ENCODE measurements around the gene JAG1.

JAG1 gene

GRCh38 chr20:10641893-10642292 is 31.9 kb downstream of the JAG1 start:
- Histone ChIP-seq H3K27me3 (ENCODE audit: insufficient read depth, low read length, poor library complexity) (no peaks in the 10 kb centered on the region), H4K20me1 (ENCODE audit: insufficient read depth, low read length) (no peaks in the 10 kb centered on the region), H3K4me1 (ENCODE audit: insufficient read depth, low read length) (no peaks in the 10 kb centered on the region), H3K9ac (ENCODE audit: low read depth, low read length) (no peak overlapping the region), H3K27ac (ENCODE audit: low read length) (no peak overlapping the region), H2AFZ (ENCODE audit: low read depth, low read length) (no peak overlapping the region), H3K4me3 (ENCODE audit: low read depth in 1 of 2, low read length in 2 of 2) (no peak overlapping the region), H3K4me2 (ENCODE audit: insufficient read depth, low read length) (no peak overlapping the region), H3K79me2 (ENCODE audit: insufficient read depth, low read length) (no peaks in the 10 kb centered on the region), H3K9me3 (ENCODE audit: insufficient read depth, low read length, severe bottlenecking) (no peaks in the 10 kb centered on the region), H3K36me3 (ENCODE audit: insufficient read depth, low read length) (no peaks in the 10 kb centered on the region)
- TF ChIP-seq EZH2 (IDR thresholded peaks at IDR 0.05; ENCODE audit: borderline replicate concordance, low read depth, low read length, severe bottlenecking) (no peak), CTCF (IDR thresholded peaks at IDR 0.05; ENCODE audit: borderline replicate concordance, extremely low read depth, low read length, poor library complexity, severe bottlenecking) (no peak)
- ATAC-seq (ENCODE audit: insufficient read depth, low read depth): no peak
- no peak for DNase-seq

DNA sequence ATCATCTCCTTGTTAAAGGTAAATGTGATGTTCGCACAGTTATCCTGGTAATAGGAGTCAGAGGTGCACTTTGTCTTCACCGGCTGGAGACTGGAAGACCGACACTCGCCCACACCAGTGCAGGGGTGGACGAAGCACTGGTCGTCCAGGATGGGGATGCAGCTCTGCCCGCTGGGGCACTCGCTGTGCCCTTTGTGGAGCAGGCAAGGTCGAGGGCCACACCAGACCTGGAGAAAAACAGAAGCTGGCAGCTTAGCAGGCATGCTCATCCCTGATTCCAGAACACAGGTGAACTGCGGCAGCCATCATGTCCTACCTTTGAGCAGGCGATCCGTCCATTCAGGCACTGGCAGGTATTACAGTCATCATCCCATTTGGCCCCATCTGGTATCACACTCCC is 32.3 kb downstream of the JAG1 start:
- H3K4me3 ChIP-seq (ENCODE audit: low read depth in 1 of 2, low read length in 2 of 2): no peak overlapping the region
- no peak for ATAC-seq (ENCODE audit: insufficient read depth, low read depth)
- H3K9me3 ChIP-seq (ENCODE audit: insufficient read depth, low read length, severe bottlenecking): no peaks in the 10 kb centered on the region
- no peaks in the 10 kb centered on the region for H4K20me1 ChIP-seq (ENCODE audit: insufficient read depth, low read length)
- no peak overlapping the region for H3K9ac ChIP-seq (ENCODE audit: low read depth, low read length)
- H3K27me3 ChIP-seq (ENCODE audit: insufficient read depth, low read length, poor library complexity): no peaks in the 10 kb centered on the region
- no peak overlapping the region for H3K4me2 ChIP-seq (ENCODE audit: insufficient read depth, low read length)
- H3K36me3 ChIP-seq (ENCODE audit: insufficient read depth, low read length): no peaks in the 10 kb centered on the region
- H3K4me1 ChIP-seq (ENCODE audit: insufficient read depth, low read length): no peaks in the 10 kb centered on the region
- DNase-seq: no peak
- TF ChIP-seq CTCF (IDR thresholded peaks at IDR 0.05; ENCODE audit: borderline replicate concordance, extremely low read depth, low read length, poor library complexity, severe bottlenecking) (no peak), EZH2 (IDR thresholded peaks at IDR 0.05; ENCODE audit: borderline replicate concordance, low read depth, low read length, severe bottlenecking) (no peak)
- no peak overlapping the region for H3K27ac ChIP-seq (ENCODE audit: low read length)
- no peak overlapping the region for H2AFZ ChIP-seq (ENCODE audit: low read depth, low read length)
- H3K79me2 ChIP-seq (ENCODE audit: insufficient read depth, low read length): no peaks in the 10 kb centered on the region

DNA sequence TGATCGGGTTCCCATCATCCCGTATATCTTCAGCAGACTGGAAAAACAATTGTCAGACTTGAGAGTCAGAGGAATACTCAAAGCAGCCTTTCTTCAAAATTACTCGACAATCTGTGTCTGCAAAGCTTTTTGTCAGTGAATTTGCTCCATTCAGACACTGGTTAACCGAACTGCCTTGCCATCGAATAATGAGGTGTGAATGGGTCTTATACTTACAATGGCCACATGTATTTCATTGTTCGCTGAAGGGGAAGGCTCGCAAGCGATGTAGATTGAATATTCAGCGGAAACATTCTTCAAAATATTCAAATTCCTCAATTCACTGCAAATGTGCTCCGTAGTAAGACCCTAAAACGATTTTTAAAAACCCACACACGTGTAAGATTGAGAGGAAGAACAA is 32.9 kb downstream of the JAG1 start:
- Histone ChIP-seq H3K79me2 (ENCODE audit: insufficient read depth, low read length) (no peaks in the 10 kb centered on the region), H3K36me3 (ENCODE audit: insufficient read depth, low read length) (no peaks in the 10 kb centered on the region), H3K27me3 (ENCODE audit: insufficient read depth, low read length, poor library complexity) (no peaks in the 10 kb centered on the region), H3K9me3 (ENCODE audit: insufficient read depth, low read length, severe bottlenecking) (no peaks in the 10 kb centered on the region), H2AFZ (ENCODE audit: low read depth, low read length) (no peak overlapping the region), H4K20me1 (ENCODE audit: insufficient read depth, low read length) (no peaks in the 10 kb centered on the region), H3K4me3 (ENCODE audit: low read depth in 1 of 2, low read length in 2 of 2) (no peak overlapping the region), H3K4me1 (ENCODE audit: insufficient read depth, low read length) (no peaks in the 10 kb centered on the region), H3K9ac (ENCODE audit: low read depth, low read length) (no peak overlapping the region), H3K4me2 (ENCODE audit: insufficient read depth, low read length) (no peak overlapping the region), H3K27ac (ENCODE audit: low read length) (no peak overlapping the region)
- no peak for DNase-seq
- no peak for ATAC-seq (ENCODE audit: insufficient read depth, low read depth)
- TF ChIP-seq EZH2 (IDR thresholded peaks at IDR 0.05; ENCODE audit: borderline replicate concordance, low read depth, low read length, severe bottlenecking) (no peak), CTCF (IDR thresholded peaks at IDR 0.05; ENCODE audit: borderline replicate concordance, extremely low read depth, low read length, poor library complexity, severe bottlenecking) (no peak)
